Prostate gland (tissue), 2 donors: Measurements from ENCODE around the gene ELK3.

Source experiments
- CTCF ChIP-seq, 4 experiments: fragments of 200-600 bp in 2 of 4; fragments of 450-650 bp in 2 of 4; sonication (generic) in 2 of 4; IDR thresholded peaks; 1 replicate in 3 of 4; 2 replicates in 1 of 4; pipeline ENCODE4 v1.5.1; 2016 to 2019; ENCODE audit warnings: antibody characterized with exemption in 4 of 4, mild to moderate bottlenecking in 2 of 4, moderate library complexity in 2 of 4
- POLR2A ChIP-seq: fragments of 450-650 bp; IDR thresholded peaks from one replicate; pipeline ENCODE4 v1.6.1; 2016; ENCODE audit warnings: antibody characterized with exemption, mild to moderate bottlenecking

DNA sequence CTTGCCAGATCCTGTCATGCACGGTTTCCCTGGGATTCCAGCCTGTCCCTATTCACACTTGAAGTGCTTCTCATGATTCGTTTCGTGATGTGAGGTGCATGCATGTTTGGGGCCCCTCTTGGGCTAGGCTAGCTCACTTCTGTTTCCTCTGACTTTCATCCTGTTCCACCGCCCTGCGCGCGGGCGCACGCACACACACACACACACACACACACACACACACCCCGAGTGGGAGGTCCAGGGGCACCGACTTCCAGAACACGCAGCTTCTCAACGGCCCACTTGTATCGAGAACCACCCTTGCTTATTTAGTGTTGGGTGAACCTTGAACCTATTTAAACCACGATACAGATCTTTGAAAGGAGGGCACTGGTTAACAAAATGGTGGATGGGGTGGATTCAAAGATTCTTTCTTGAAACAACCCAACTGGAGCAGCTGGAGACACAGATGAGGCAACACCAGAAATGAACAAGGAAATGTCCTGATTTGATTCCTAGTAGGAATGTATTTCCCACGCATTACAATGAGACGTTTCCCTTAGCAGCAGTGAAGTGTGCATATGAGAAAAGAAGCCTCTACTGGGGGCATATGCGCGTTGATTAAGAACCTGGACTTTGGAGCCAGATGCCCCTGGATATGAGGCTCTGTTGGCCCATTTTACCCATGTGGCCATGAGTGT lies 16.3 kb downstream of the ELK3 start:
- TF ChIP-seq CTCF (IDR thresholded peaks at IDR 0.05) (no peak), POLR2A (no peak)
